Activated CD4-positive, alpha-beta T cell treated with anti-CD3 and anti-CD28 coated beads, Interleukin-2, amount 10 ng/mL, durations not matched to agents 24 days and 14 days (primary cell): ENCODE results near the gene ORM2. TPM values are rescaled to one million over a fixed set of nuclear protein-coding genes. Genes with fewer than 3 reads are reported as not detected.
"Not testable (repeated sequence)": the region's sequence is repeated elsewhere in the genome, so short reads cannot be mapped to it uniquely, and the experiment has no call there.

Source experiments
- DNase-seq: peaks from one replicate; pipeline ENCODE4 v3.0.0; 2022
- H3K27ac Mint-ChIP-seq: one replicate; pipeline ENCODE4 v1.8.0; 2022; ENCODE audit warnings: mild to moderate bottlenecking, mixed read lengths
- H3K27me3 Mint-ChIP-seq: one replicate; pipeline ENCODE4 v1.8.0; 2022; ENCODE audit warnings: mixed read lengths
- H3K36me3 Mint-ChIP-seq: one replicate; pipeline ENCODE4 v1.8.0; 2022; ENCODE audit warnings: low read depth, mild to moderate bottlenecking, mixed read lengths
- H3K4me1 Mint-ChIP-seq: one replicate; pipeline ENCODE4 v1.8.0; 2021; ENCODE audit warnings: mixed read lengths
- H3K4me3 Mint-ChIP-seq: one replicate; pipeline ENCODE4 v1.8.0; 2022; ENCODE audit warnings: mild to moderate bottlenecking, moderate library complexity, mixed read lengths
- H3K9me3 Mint-ChIP-seq: one replicate; pipeline ENCODE4 v1.8.0; 2021; ENCODE audit warnings: mixed read lengths
- intact Hi-C: fragments of 100-400 bp; cut with micrococcal nuclease; formaldehyde crosslinking; loops from one replicate; pipeline ENCODE4 v1.15.1; 2023
- total RNA-seq: library from RNA; stranded (reverse); gene quantifications from 2 replicates; pipeline ENCODE4 v1.2.3, GENCODE V29; 2022

Gene ORM2
- total RNA-seq, 1 donor from 2014 or later, result not detected

GRCh38 chr9:114314256-114314867 is 15.3 kb upstream of the ORM2 start:
- no peak overlapping the region for H3K4me3 Mint-ChIP-seq
- H3K27ac Mint-ChIP-seq, result no peak overlapping the region

GRCh38 chr9:114314881-114315722 is 14.6 kb upstream of the ORM2 start:
- intact Hi-C loops, result no loop called here
- H3K27ac Mint-ChIP-seq, result no peak overlapping the region
- H3K27me3 Mint-ChIP-seq, result no peaks in the 10 kb centered on the region
- H3K4me1 Mint-ChIP-seq, result peaks cover 4% of the 10 kb centered on the region
- H3K4me3 Mint-ChIP-seq, result no peak overlapping the region
- no peak for DNase-seq
- no peaks in the 10 kb centered on the region for H3K9me3 Mint-ChIP-seq
- H3K36me3 Mint-ChIP-seq, result no peaks in the 10 kb centered on the region

More at GRCh38 chr9:114314256-114314867, 15.3 kb upstream of the ORM2 start:
- no peaks in the 10 kb centered on the region for H3K36me3 Mint-ChIP-seq
- no peak for DNase-seq
- H3K4me1 Mint-ChIP-seq, result peaks cover 4% of the 10 kb centered on the region
- no peaks in the 10 kb centered on the region for H3K9me3 Mint-ChIP-seq
- no peaks in the 10 kb centered on the region for H3K27me3 Mint-ChIP-seq
- intact Hi-C loops, result no loop called here

GRCh38 chr9:114315723-114316363 is 13.8 kb upstream of the ORM2 start:
- H3K27me3 Mint-ChIP-seq, result no peaks in the 10 kb centered on the region
- H3K36me3 Mint-ChIP-seq, result no peaks in the 10 kb centered on the region
- H3K9me3 Mint-ChIP-seq, result no peaks in the 10 kb centered on the region
- H3K4me1 Mint-ChIP-seq, result peaks cover 4% of the 10 kb centered on the region
- DNase-seq, result no peak
- no peak overlapping the region for H3K4me3 Mint-ChIP-seq
- no peak overlapping the region for H3K27ac Mint-ChIP-seq
- intact Hi-C loops, result no loop called here

- Mint-ChIP-seq H3K36me3 (no peaks in the 10 kb centered on the region), H3K4me1 (peaks cover 4% of the 10 kb centered on the region), H3K9me3 (no peaks in the 10 kb centered on the region), H3K27ac (no peak overlapping the region), H3K4me3 (no peak overlapping the region), H3K27me3 (no peaks in the 10 kb centered on the region)
- intact Hi-C loops, result no loop called here
- no peak for DNase-seq
Measured at GRCh38 chr9:114316605-114317230, 13.0 kb upstream of the ORM2 start.

GRCh38 chr9:114317665-114318357 is 11.9 kb upstream of the ORM2 start:
- DNase-seq, result no peak
- Mint-ChIP-seq H3K4me3 (no peak overlapping the region), H3K4me1 (peaks cover 4% of the 10 kb centered on the region), H3K9me3 (no peaks in the 10 kb centered on the region), H3K36me3 (no peaks in the 10 kb centered on the region), H3K27me3 (no peaks in the 10 kb centered on the region), H3K27ac (no peak overlapping the region)
- intact Hi-C loops, result no loop called here

- no peaks in the 10 kb centered on the region for H3K36me3 Mint-ChIP-seq
- intact Hi-C loops, result no loop called here
- no peaks in the 10 kb centered on the region for H3K9me3 Mint-ChIP-seq
- peaks cover 4% of the 10 kb centered on the region for H3K4me1 Mint-ChIP-seq
- no peak overlapping the region for H3K4me3 Mint-ChIP-seq
- no peak for DNase-seq
- H3K27ac Mint-ChIP-seq, result no peak overlapping the region
- no peaks in the 10 kb centered on the region for H3K27me3 Mint-ChIP-seq
Measured at GRCh38 chr9:114318416-114318815, 11.3 kb upstream of the ORM2 start.

GRCh38 chr9:114319147-114319546 is 10.5 kb upstream of the ORM2 start:
- no peak for DNase-seq
- Mint-ChIP-seq H3K4me3 (no peak overlapping the region), H3K27me3 (no peaks in the 10 kb centered on the region), H3K9me3 (no peaks in the 10 kb centered on the region), H3K36me3 (no peaks in the 10 kb centered on the region), H3K4me1 (peaks cover 4% of the 10 kb centered on the region), H3K27ac (no peak overlapping the region)
- intact Hi-C loops, result no loop called here

GRCh38 chr9:114320710-114321109 is 9.0 kb upstream of the ORM2 start:
- H3K4me1 Mint-ChIP-seq, H3K4me3 Mint-ChIP-seq, intact Hi-C loops, H3K9me3 Mint-ChIP-seq, H3K27ac Mint-ChIP-seq, H3K27me3 Mint-ChIP-seq, H3K36me3 Mint-ChIP-seq, DNase-seq: not testable (repeated sequence)

GRCh38 chr9:114321759-114322158 is 7.9 kb upstream of the ORM2 start:
- Mint-ChIP-seq H3K9me3 (no peaks in the 10 kb centered on the region), H3K4me3 (no peak overlapping the region), H3K27ac (no peak overlapping the region), H3K4me1 (peaks cover 4% of the 10 kb centered on the region), H3K27me3 (no peaks in the 10 kb centered on the region), H3K36me3 (no peaks in the 10 kb centered on the region)
- no peak for DNase-seq
- intact Hi-C loops, result no loop called here

GRCh38 chr9:114322160-114322818 is 7.4 kb upstream of the ORM2 start:
- H3K27ac Mint-ChIP-seq, H3K4me1 Mint-ChIP-seq, intact Hi-C loops, H3K27me3 Mint-ChIP-seq, H3K36me3 Mint-ChIP-seq, DNase-seq, H3K9me3 Mint-ChIP-seq, H3K4me3 Mint-ChIP-seq: not testable (repeated sequence)

GRCh38 chr9:114322831-114323531 is 6.7 kb upstream of the ORM2 start, which contains the start of gene ORM1:
TSS of gene ORM1 (plus strand) at chr9:114323098. CDS start at chr9:114323134, 36 bp downstream.
- H3K27me3 Mint-ChIP-seq, intact Hi-C loops, H3K27ac Mint-ChIP-seq, H3K36me3 Mint-ChIP-seq, H3K9me3 Mint-ChIP-seq, DNase-seq, H3K4me1 Mint-ChIP-seq, H3K4me3 Mint-ChIP-seq: not testable (repeated sequence)

GRCh38 chr9:114323849-114324248 is 5.8 kb upstream of the ORM2 start:
- H3K36me3 Mint-ChIP-seq, intact Hi-C loops, H3K9me3 Mint-ChIP-seq, H3K4me1 Mint-ChIP-seq, DNase-seq, H3K27me3 Mint-ChIP-seq, H3K27ac Mint-ChIP-seq, H3K4me3 Mint-ChIP-seq: not testable (repeated sequence)

GRCh38 chr9:114324492-114324891 is 5.2 kb upstream of the ORM2 start:
- intact Hi-C loops, result no loop called here
- no peak overlapping the region for H3K27ac Mint-ChIP-seq
- H3K36me3 Mint-ChIP-seq, result no peaks in the 10 kb centered on the region
- H3K27me3 Mint-ChIP-seq, result no peaks in the 10 kb centered on the region
- H3K4me1 Mint-ChIP-seq, result no peaks in the 10 kb centered on the region
- DNase-seq, result no peak
- H3K9me3 Mint-ChIP-seq, result no peaks in the 10 kb centered on the region
- no peak overlapping the region for H3K4me3 Mint-ChIP-seq
